Esophagus muscularis mucosa (tissue), 4 donors: ENCODE results near the gene RAB37.

ENCODE experiments used
- EP300 ChIP-seq: sonication (generic); formaldehyde crosslinking; IDR thresholded peaks from one replicate; pipeline ENCODE4 v1.6.1; 2017; ENCODE audit warnings: antibody characterized with exemption
- POLR2A ChIP-seq: fragments of 450-650 bp; IDR thresholded peaks from one replicate; pipeline ENCODE4 v1.6.1; 2017; ENCODE audit warnings: antibody characterized with exemption, moderate library complexity, mild to moderate bottlenecking, low read depth
- TF ChIP-seq, protein P1 (sequence below), 3 experiments: fragments of 200-600 bp in 2 of 3; fragments of 450-650 bp in 1 of 3; sonication (generic) in 2 of 3; IDR thresholded peaks; one replicate each; pipeline ENCODE4 v1.5.1; 2017 to 2019; ENCODE audit warnings: antibody characterized with exemption in 3 of 3, mild to moderate bottlenecking in 2 of 3, moderate library complexity in 1 of 3

- TF ChIP-seq, protein P1, sequence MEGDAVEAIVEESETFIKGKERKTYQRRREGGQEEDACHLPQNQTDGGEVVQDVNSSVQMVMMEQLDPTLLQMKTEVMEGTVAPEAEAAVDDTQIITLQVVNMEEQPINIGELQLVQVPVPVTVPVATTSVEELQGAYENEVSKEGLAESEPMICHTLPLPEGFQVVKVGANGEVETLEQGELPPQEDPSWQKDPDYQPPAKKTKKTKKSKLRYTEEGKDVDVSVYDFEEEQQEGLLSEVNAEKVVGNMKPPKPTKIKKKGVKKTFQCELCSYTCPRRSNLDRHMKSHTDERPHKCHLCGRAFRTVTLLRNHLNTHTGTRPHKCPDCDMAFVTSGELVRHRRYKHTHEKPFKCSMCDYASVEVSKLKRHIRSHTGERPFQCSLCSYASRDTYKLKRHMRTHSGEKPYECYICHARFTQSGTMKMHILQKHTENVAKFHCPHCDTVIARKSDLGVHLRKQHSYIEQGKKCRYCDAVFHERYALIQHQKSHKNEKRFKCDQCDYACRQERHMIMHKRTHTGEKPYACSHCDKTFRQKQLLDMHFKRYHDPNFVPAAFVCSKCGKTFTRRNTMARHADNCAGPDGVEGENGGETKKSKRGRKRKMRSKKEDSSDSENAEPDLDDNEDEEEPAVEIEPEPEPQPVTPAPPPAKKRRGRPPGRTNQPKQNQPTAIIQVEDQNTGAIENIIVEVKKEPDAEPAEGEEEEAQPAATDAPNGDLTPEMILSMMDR (IDR thresholded peaks at IDR 0.05) = no peak
- TF ChIP-seq POLR2A (no peak), EP300 (no peak)
Measured at GRCh38 chr17:74768069-74768762, 31.2 kb downstream of the RAB37 start.
